ENCODE results near the gene GLRX3. TPM values are rescaled to one million over a fixed set of nuclear protein-coding genes. Genes with fewer than 3 reads are reported as not detected.

The GLRX3 gene
- total RNA-seq, 1 experiment from 2014 or later = 142 TPM

DNA sequence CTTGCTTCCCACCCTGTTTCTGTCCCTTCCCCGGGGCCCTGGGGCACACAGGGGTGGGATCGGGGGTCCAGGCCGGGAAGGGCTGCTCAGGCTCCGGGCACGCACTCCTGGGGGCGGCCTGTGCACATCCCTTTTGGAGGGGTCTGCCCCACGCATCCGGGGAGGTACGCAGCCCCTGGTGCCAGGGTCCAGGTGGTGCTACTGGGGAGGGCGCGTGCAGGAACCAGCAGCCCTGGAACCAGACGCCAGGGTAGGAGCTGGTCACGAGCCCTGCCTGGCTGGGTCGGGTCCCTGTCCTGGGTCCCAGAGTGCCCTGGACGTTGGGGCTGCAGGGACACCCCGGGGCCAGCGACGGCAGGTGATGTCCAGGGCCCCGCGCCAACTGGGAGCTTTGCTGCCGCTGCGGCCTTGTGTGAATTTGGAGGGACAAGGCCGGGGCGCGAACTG is 53.4 kb downstream of the GLRX3 start (continued):
- TF ChIP-seq RELA (CRISPR knock-in tag; IDR thresholded peaks at IDR 0.05; ENCODE audit: borderline replicate concordance) = no peak
- TF ChIP-seq, protein P1, sequence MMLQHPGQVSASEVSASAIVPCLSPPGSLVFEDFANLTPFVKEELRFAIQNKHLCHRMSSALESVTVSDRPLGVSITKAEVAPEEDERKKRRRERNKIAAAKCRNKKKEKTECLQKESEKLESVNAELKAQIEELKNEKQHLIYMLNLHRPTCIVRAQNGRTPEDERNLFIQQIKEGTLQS (CRISPR knock-in tag; conservative IDR thresholded peaks at IDR 0.05) = no peak
- no peak for TF ChIP-seq FOXJ3 (CRISPR knock-in tag; IDR thresholded peaks at IDR 0.05; ENCODE audit: borderline replicate concordance)

DNA sequence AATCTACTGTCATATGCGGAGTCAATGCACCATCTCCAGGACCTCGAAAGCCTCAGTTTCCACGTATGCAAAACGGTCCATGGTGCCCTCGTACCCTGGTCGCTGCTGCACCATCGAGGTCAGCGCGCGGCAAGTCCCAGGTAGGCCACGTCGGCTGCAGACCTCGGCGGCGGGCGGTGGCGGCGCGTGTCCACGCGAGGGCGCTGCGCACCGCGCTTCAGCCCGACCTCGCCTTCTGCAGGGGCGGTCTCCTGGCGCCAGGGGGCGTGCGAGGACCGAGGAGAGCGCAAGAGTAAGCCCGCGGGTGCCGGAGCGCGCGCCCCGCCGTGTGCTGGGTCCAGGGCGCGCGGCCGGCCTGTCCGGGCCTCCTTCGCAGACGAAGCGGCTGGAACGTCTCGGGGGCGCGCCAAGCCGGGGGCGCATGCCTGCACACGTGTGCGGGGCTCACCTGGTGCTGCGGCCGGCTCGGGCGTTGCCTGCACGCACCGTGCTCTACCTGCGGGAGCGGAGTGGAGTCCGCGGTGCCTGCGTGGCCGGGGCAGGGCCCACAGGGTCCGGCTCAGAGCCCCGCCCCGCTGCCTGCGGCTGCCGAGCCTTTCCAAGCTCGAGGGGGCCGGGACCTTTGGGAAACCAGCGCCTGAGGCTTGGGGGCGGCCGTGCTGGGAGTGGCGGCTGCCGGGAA is 54.0 kb downstream of the GLRX3 start:
- CTCF ChIA-PET = interaction anchor here (0.8 to 2.7 kb wide), 4 partner anchors 11 to 1685 kb away, joined by 3 to 10 read pairs (median 6); partner anchors contain the start of gene C10orf143
- H3K27ac Mint-ChIP-seq = no peak overlapping the region
- ATAC-seq (peak; percentile 77), DNase-seq (ENCODE audit: low spot score) (peak; percentile 93)
- no peaks in the 10 kb centered on the region for H3K4me1 Mint-ChIP-seq
- POLR2A ChIA-PET = no interaction called here
- peaks cover 14% of the 10 kb centered on the region for H3K27me3 Mint-ChIP-seq (ENCODE audit: low read depth)
- no peaks in the 10 kb centered on the region for H3K9me3 Mint-ChIP-seq
- peaks cover 14% of the 10 kb centered on the region; the same call in 1 of the 2 replicates for H3K36me3 Mint-ChIP-seq
- no peak overlapping the region for H3K4me3 Mint-ChIP-seq
- TF ChIP-seq, protein P2, sequence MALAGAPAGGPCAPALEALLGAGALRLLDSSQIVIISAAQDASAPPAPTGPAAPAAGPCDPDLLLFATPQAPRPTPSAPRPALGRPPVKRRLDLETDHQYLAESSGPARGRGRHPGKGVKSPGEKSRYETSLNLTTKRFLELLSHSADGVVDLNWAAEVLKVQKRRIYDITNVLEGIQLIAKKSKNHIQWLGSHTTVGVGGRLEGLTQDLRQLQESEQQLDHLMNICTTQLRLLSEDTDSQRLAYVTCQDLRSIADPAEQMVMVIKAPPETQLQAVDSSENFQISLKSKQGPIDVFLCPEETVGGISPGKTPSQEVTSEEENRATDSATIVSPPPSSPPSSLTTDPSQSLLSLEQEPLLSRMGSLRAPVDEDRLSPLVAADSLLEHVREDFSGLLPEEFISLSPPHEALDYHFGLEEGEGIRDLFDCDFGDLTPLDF (CRISPR knock-in tag; IDR thresholded peaks at IDR 0.05) = no peak
- TF ChIP-seq, protein P3, sequence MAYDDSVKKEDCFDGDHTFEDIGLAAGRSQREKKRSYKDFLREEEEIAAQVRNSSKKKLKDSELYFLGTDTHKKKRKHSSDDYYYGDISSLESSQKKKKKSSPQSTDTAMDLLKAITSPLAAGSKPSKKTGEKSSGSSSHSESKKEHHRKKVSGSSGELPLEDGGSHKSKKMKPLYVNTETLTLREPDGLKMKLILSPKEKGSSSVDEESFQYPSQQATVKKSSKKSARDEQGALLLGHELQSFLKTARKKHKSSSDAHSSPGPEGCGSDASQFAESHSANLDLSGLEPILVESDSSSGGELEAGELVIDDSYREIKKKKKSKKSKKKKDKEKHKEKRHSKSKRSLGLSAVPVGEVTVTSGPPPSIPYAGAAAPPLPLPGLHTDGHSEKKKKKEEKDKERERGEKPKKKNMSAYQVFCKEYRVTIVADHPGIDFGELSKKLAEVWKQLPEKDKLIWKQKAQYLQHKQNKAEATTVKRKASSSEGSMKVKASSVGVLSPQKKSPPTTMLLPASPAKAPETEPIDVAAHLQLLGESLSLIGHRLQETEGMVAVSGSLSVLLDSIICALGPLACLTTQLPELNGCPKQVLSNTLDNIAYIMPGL (CRISPR knock-in tag; IDR thresholded peaks at IDR 0.05) = peak; percentile 98
- TF ChIP-seq RELA (CRISPR knock-in tag; IDR thresholded peaks at IDR 0.05; ENCODE audit: borderline replicate concordance) (no peak; the same call in 1 of the 2 replicates), ZNF423 (CRISPR knock-in tag; IDR thresholded peaks at IDR 0.05) (no peak), ZBTB21 (CRISPR knock-in tag; IDR thresholded peaks at IDR 0.05; ENCODE audit: borderline replicate concordance) (peak; percentile 89), NR3C1 (CRISPR knock-in tag; conservative IDR thresholded peaks at IDR 0.05; ENCODE audit: low read depth) (peak; percentile 89; the same call in 1 of the 2 replicates), CBFB (CRISPR knock-in tag; IDR thresholded peaks at IDR 0.05; ENCODE audit: low read depth) (0 out of 2 replicates have a peak, but pooled peaks have one; percentile 90), ZNF232 (CRISPR knock-in tag; IDR thresholded peaks at IDR 0.05) (no peak), EMX1 (CRISPR knock-in tag; IDR thresholded peaks at IDR 0.05) (peak; percentile 43; the same call in 1 of the 2 replicates), NFYB (CRISPR knock-in tag; conservative IDR thresholded peaks at IDR 0.05; ENCODE audit: low read depth) (0 out of 2 replicates have a peak, but pooled peaks have one; percentile 29), NR2C2 (CRISPR knock-in tag; IDR thresholded peaks at IDR 0.05) (peak; percentile 62; the same call in 1 of the 2 replicates), FOXK1 (CRISPR knock-in tag; IDR thresholded peaks at IDR 0.05) (peak; percentile 76), JUN (CRISPR knock-in tag; IDR thresholded peaks at IDR 0.05) (0 out of 2 replicates have a peak, but pooled peaks have one; percentile 27), TEAD1 (CRISPR knock-in tag; IDR thresholded peaks at IDR 0.05) (peak; percentile 71)
- TF ChIP-seq, protein P4, sequence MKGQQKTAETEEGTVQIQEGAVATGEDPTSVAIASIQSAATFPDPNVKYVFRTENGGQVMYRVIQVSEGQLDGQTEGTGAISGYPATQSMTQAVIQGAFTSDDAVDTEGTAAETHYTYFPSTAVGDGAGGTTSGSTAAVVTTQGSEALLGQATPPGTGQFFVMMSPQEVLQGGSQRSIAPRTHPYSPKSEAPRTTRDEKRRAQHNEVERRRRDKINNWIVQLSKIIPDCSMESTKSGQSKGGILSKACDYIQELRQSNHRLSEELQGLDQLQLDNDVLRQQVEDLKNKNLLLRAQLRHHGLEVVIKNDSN (CRISPR knock-in tag; IDR thresholded peaks at IDR 0.05) = peak; percentile 70; the same call in 1 of the 2 replicates
- TF ChIP-seq, protein P5, sequence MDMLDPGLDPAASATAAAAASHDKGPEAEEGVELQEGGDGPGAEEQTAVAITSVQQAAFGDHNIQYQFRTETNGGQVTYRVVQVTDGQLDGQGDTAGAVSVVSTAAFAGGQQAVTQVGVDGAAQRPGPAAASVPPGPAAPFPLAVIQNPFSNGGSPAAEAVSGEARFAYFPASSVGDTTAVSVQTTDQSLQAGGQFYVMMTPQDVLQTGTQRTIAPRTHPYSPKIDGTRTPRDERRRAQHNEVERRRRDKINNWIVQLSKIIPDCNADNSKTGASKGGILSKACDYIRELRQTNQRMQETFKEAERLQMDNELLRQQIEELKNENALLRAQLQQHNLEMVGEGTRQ (CRISPR knock-in tag; IDR thresholded peaks at IDR 0.05) = peak; percentile 64
- TF ChIP-seq, protein P6, sequence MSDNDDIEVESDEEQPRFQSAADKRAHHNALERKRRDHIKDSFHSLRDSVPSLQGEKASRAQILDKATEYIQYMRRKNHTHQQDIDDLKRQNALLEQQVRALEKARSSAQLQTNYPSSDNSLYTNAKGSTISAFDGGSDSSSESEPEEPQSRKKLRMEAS (CRISPR knock-in tag; IDR thresholded peaks at IDR 0.05) = peak; percentile 92
- TF ChIP-seq, protein P7, sequence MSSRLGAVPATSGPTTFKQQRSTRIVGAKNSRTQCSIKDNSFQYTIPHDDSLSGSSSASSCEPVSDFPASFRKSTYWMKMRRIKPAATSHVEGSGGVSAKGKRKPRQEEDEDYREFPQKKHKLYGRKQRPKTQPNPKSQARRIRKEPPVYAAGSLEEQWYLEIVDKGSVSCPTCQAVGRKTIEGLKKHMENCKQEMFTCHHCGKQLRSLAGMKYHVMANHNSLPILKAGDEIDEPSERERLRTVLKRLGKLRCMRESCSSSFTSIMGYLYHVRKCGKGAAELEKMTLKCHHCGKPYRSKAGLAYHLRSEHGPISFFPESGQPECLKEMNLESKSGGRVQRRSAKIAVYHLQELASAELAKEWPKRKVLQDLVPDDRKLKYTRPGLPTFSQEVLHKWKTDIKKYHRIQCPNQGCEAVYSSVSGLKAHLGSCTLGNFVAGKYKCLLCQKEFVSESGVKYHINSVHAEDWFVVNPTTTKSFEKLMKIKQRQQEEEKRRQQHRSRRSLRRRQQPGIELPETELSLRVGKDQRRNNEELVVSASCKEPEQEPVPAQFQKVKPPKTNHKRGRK (CRISPR knock-in tag; IDR thresholded peaks at IDR 0.05; ENCODE audit: borderline replicate concordance) = no peak
- TF ChIP-seq, protein P8, sequence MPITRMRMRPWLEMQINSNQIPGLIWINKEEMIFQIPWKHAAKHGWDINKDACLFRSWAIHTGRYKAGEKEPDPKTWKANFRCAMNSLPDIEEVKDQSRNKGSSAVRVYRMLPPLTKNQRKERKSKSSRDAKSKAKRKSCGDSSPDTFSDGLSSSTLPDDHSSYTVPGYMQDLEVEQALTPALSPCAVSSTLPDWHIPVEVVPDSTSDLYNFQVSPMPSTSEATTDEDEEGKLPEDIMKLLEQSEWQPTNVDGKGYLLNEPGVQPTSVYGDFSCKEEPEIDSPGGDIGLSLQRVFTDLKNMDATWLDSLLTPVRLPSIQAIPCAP (CRISPR knock-in tag; IDR thresholded peaks at IDR 0.05) = 0 out of 2 replicates have a peak, but pooled peaks have one; percentile 25
- TF ChIP-seq, protein P9, sequence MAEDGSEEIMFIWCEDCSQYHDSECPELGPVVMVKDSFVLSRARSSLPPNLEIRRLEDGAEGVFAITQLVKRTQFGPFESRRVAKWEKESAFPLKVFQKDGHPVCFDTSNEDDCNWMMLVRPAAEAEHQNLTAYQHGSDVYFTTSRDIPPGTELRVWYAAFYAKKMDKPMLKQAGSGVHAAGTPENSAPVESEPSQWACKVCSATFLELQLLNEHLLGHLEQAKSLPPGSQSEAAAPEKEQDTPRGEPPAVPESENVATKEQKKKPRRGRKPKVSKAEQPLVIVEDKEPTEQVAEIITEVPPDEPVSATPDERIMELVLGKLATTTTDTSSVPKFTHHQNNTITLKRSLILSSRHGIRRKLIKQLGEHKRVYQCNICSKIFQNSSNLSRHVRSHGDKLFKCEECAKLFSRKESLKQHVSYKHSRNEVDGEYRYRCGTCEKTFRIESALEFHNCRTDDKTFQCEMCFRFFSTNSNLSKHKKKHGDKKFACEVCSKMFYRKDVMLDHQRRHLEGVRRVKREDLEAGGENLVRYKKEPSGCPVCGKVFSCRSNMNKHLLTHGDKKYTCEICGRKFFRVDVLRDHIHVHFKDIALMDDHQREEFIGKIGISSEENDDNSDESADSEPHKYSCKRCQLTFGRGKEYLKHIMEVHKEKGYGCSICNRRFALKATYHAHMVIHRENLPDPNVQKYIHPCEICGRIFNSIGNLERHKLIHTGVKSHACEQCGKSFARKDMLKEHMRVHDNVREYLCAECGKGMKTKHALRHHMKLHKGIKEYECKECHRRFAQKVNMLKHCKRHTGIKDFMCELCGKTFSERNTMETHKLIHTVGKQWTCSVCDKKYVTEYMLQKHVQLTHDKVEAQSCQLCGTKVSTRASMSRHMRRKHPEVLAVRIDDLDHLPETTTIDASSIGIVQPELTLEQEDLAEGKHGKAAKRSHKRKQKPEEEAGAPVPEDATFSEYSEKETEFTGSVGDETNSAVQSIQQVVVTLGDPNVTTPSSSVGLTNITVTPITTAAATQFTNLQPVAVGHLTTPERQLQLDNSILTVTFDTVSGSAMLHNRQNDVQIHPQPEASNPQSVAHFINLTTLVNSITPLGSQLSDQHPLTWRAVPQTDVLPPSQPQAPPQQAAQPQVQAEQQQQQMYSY (CRISPR knock-in tag; IDR thresholded peaks at IDR 0.05) = peak; percentile 31; the same call in 1 of the 2 replicates
